ENCODE measurements around the gene KCNIP1.

- TF ChIP-seq YY1 (IDR thresholded peaks at IDR 0.05; ENCODE audit: low read depth) = no peak
- TF ChIP-seq CEBPB (IDR thresholded peaks at IDR 0.05) = no peak
- no peak for TF ChIP-seq NFIC (IDR thresholded peaks at IDR 0.05)
- TF ChIP-seq TCF12 (IDR thresholded peaks at IDR 0.05; ENCODE audit: low read depth) = no peak
- TF ChIP-seq EP300 (IDR thresholded peaks at IDR 0.05; ENCODE audit: borderline replicate concordance) = no peak
- no peak for TF ChIP-seq TAF1 (IDR thresholded peaks at IDR 0.05; ENCODE audit: low read depth)
- no peak for TF ChIP-seq REST (IDR thresholded peaks at IDR 0.05; ENCODE audit: low read depth)
- no peak for TF ChIP-seq MAX (IDR thresholded peaks at IDR 0.05)
- TF ChIP-seq USF1 (IDR thresholded peaks at IDR 0.05) = no peak
- TF ChIP-seq CREB1 (IDR thresholded peaks at IDR 0.05; ENCODE audit: low read depth) = no peak
- TF ChIP-seq RAD21 (IDR thresholded peaks at IDR 0.05; ENCODE audit: low read depth) = no peak
- TF ChIP-seq ZBTB7A (IDR thresholded peaks at IDR 0.05; ENCODE audit: low read depth) = no peak
- TF ChIP-seq FOXM1 (IDR thresholded peaks at IDR 0.05; ENCODE audit: borderline replicate concordance, low read depth) = no peak
- TF ChIP-seq TEAD4 (IDR thresholded peaks at IDR 0.05) = no peak
These were observed 29.1 kb upstream of the KCNIP1 start for GRCh38 chr5:170474489-170475274.

Measured in Ishikawa (cell line).